NB4 (cell line): ENCODE measurements around the gene CENPO.

Source experiments
- MAX ChIP-seq: IDR thresholded peaks from 2 replicates; pipeline ENCODE4 v1.6.1; 2011; ENCODE audit warnings: low read depth, low read length
- POLR2A ChIP-seq: IDR thresholded peaks from 2 replicates; pipeline ENCODE4 v1.6.1; 2011; ENCODE audit warnings: mild to moderate bottlenecking; ENCODE audit not compliant: insufficient read length; ENCODE audit errors: extremely low read depth
- TF ChIP-seq, protein P1 (sequence below): IDR thresholded peaks from one replicate; pipeline ENCODE4 v1.5.1; 2012; ENCODE audit warnings: low read depth, low read length

- TF ChIP-seq POLR2A (no peak), MAX (no peak)
- TF ChIP-seq, protein P1, sequence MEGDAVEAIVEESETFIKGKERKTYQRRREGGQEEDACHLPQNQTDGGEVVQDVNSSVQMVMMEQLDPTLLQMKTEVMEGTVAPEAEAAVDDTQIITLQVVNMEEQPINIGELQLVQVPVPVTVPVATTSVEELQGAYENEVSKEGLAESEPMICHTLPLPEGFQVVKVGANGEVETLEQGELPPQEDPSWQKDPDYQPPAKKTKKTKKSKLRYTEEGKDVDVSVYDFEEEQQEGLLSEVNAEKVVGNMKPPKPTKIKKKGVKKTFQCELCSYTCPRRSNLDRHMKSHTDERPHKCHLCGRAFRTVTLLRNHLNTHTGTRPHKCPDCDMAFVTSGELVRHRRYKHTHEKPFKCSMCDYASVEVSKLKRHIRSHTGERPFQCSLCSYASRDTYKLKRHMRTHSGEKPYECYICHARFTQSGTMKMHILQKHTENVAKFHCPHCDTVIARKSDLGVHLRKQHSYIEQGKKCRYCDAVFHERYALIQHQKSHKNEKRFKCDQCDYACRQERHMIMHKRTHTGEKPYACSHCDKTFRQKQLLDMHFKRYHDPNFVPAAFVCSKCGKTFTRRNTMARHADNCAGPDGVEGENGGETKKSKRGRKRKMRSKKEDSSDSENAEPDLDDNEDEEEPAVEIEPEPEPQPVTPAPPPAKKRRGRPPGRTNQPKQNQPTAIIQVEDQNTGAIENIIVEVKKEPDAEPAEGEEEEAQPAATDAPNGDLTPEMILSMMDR, result no peak
These were observed 16.2 kb downstream of the CENPO start for GRCh38 chr2:24809316-24810007.
